T-helper 17 cell (primary cell): ENCODE data around the gene CD69. TPM values are rescaled to one million over a fixed set of nuclear protein-coding genes. Genes with fewer than 3 reads are reported as not detected.

Experiments used
- ATAC-seq: fragments of 150-1000 bp; cut with Tn5 transposase; 2 replicates; pipeline ENCODE4 v1.10.0; 2021; ENCODE audit warnings: mild to moderate bottlenecking, moderate library complexity
- DNase-seq, 3 donors: peaks; one replicate each; pipeline versions ENCODE4 v3.0.0 to v3.0.0-alpha.2; 2020 to 2021
- H3K9me3 ChIP-seq: one replicate; pipeline ENCODE4 v1.7.0; 2013; ENCODE audit warnings: low read length, mild to moderate bottlenecking; ENCODE audit not compliant: control insufficient read depth, poor library complexity, severe bottlenecking
- H3K27ac Mint-ChIP-seq: one replicate; pipeline ENCODE4 v1.8.0; 2022; ENCODE audit warnings: mild to moderate bottlenecking, moderate library complexity, mixed read lengths
- H3K27me3 Mint-ChIP-seq: one replicate; pipeline ENCODE4 v1.8.0; 2022; ENCODE audit warnings: mixed read lengths
- H3K36me3 Mint-ChIP-seq: one replicate; pipeline ENCODE4 v1.8.0; 2022; ENCODE audit warnings: low read depth, mixed read lengths
- H3K4me1 Mint-ChIP-seq: one replicate; pipeline ENCODE4 v1.8.0; 2022; ENCODE audit warnings: mild to moderate bottlenecking, mixed read lengths
- H3K4me3 Mint-ChIP-seq: one replicate; pipeline ENCODE4 v1.8.0; 2022; ENCODE audit warnings: mild to moderate bottlenecking, moderate library complexity, mixed read lengths
- total RNA-seq, 4 donors: library from RNA in 2 of 4; stranded (reverse) in 2 of 4; gene quantifications; one replicate each; pipeline ENCODE4 v1.2.3 and lab custom pipeline; 2022 to 2026

The CD69 gene
- total RNA-seq: 1,000 to 10,000 TPM; 1,001 to 1,104 TPM
- total RNA-seq (lab: John Stamatoyannopoulos, UW): 105 to 1,641 reads per million in 2 donors

GRCh38 chr12:9760699-9761418 is at the start of gene CD69:
TSS of gene CD69 (minus strand) at chr12:9760901. CDS start at chr12:9760820, 81 bp downstream.
- no peaks in the 10 kb centered on the region for H3K27me3 Mint-ChIP-seq
- peak within 1 kb of the TSS; percentile 96 for H3K4me3 Mint-ChIP-seq
- peak within 1 kb of the TSS; percentile 99 for H3K27ac Mint-ChIP-seq
- no peaks in the 10 kb centered on the region for H3K9me3 ChIP-seq
- peaks cover 10% of the 10 kb centered on the region for H3K36me3 Mint-ChIP-seq
- H3K4me1 Mint-ChIP-seq: peaks cover 56% of the 10 kb centered on the region
- ATAC-seq (peak; percentile 63), DNase-seq (peak; percentile 48 to 77 (median 71))

GRCh38 chr12:9809866-9810265 is 49.2 kb upstream of the CD69 start:
- H3K27me3 Mint-ChIP-seq: peaks cover 26% of the 10 kb centered on the region
- DNase-seq: no peak
- no peaks in the 10 kb centered on the region for H3K36me3 Mint-ChIP-seq
- no peaks in the 10 kb centered on the region for H3K9me3 ChIP-seq
- no peak overlapping the region for H3K4me3 Mint-ChIP-seq
- ATAC-seq: no peak
- peaks cover 10% of the 10 kb centered on the region for H3K4me1 Mint-ChIP-seq
- H3K27ac Mint-ChIP-seq: no peak overlapping the region

- Mint-ChIP-seq H3K27ac (no peak overlapping the region), H3K36me3 (peaks cover 2% of the 10 kb centered on the region), H3K4me3 (no peak overlapping the region), H3K4me1 (peaks cover 10% of the 10 kb centered on the region), H3K27me3 (peaks cover 26% of the 10 kb centered on the region)
- ATAC-seq (no peak), DNase-seq (no peak)
- no peaks in the 10 kb centered on the region for H3K9me3 ChIP-seq
Measured at GRCh38 chr12:9809338-9809737, 48.6 kb upstream of the CD69 start.

- peaks cover 26% of the 10 kb centered on the region for H3K27me3 Mint-ChIP-seq
- DNase-seq: no peak
- H3K36me3 Mint-ChIP-seq: peaks cover 2% of the 10 kb centered on the region
Measured at GRCh38 chr12:9808504-9808903, 47.8 kb upstream of the CD69 start.

GRCh38 chr12:9806714-9807113 is 46.0 kb upstream of the CD69 start:
- ATAC-seq (no peak), DNase-seq (no peak)
- Mint-ChIP-seq H3K4me3 (no peak overlapping the region), H3K27ac (no peak overlapping the region), H3K4me1 (peaks cover 6% of the 10 kb centered on the region), H3K36me3 (peaks cover 2% of the 10 kb centered on the region), H3K27me3 (peaks cover 23% of the 10 kb centered on the region)
- H3K9me3 ChIP-seq: no peaks in the 10 kb centered on the region

More at GRCh38 chr12:9808504-9808903, 47.8 kb upstream of the CD69 start:
- no peak overlapping the region for H3K27ac Mint-ChIP-seq
- H3K4me3 Mint-ChIP-seq: no peak overlapping the region
- ATAC-seq: no peak
- no peaks in the 10 kb centered on the region for H3K9me3 ChIP-seq
- H3K4me1 Mint-ChIP-seq: peaks cover 6% of the 10 kb centered on the region

- Mint-ChIP-seq H3K4me1 (peaks cover 4% of the 10 kb centered on the region), H3K4me3 (no peak overlapping the region), H3K27me3 (peaks cover 15% of the 10 kb centered on the region), H3K36me3 (peaks cover 2% of the 10 kb centered on the region), H3K27ac (no peak overlapping the region)
- ATAC-seq (no peak), DNase-seq (no peak)
- no peaks in the 10 kb centered on the region for H3K9me3 ChIP-seq
Measured at GRCh38 chr12:9805883-9806282, 45.2 kb upstream of the CD69 start.

- DNase-seq (no peak), ATAC-seq (no peak)
- Mint-ChIP-seq H3K27ac (no peak overlapping the region), H3K27me3 (peaks cover 5% of the 10 kb centered on the region), H3K4me1 (peaks cover 24% of the 10 kb centered on the region), H3K36me3 (peaks cover 2% of the 10 kb centered on the region), H3K4me3 (no peak overlapping the region)
- no peaks in the 10 kb centered on the region for H3K9me3 ChIP-seq
Measured at GRCh38 chr12:9799961-9800360, 39.3 kb upstream of the CD69 start.

GRCh38 chr12:9797722-9798619 is 37.3 kb upstream of the CD69 start:
- peaks cover 6% of the 10 kb centered on the region for H3K27me3 Mint-ChIP-seq
- ATAC-seq (peak; percentile 90), DNase-seq (peak; percentile 16 to 34 (median 29))
- no peaks in the 10 kb centered on the region for H3K9me3 ChIP-seq
- peaks cover 38% of the 10 kb centered on the region for H3K4me1 Mint-ChIP-seq
- no peaks in the 10 kb centered on the region for H3K36me3 Mint-ChIP-seq
- no peak overlapping the region for H3K4me3 Mint-ChIP-seq
- H3K27ac Mint-ChIP-seq: no peak overlapping the region

GRCh38 chr12:9796971-9797370 is 36.3 kb upstream of the CD69 start:
- DNase-seq (no peak), ATAC-seq (no peak)
- Mint-ChIP-seq H3K4me3 (peak overlapping the region; percentile 69), H3K36me3 (no peaks in the 10 kb centered on the region), H3K27ac (peak overlapping the region; percentile 89), H3K4me1 (peaks cover 39% of the 10 kb centered on the region), H3K27me3 (peaks cover 6% of the 10 kb centered on the region)
- no peaks in the 10 kb centered on the region for H3K9me3 ChIP-seq

- no peaks in the 10 kb centered on the region for H3K9me3 ChIP-seq
- H3K36me3 Mint-ChIP-seq: no peaks in the 10 kb centered on the region
- H3K4me1 Mint-ChIP-seq: peaks cover 44% of the 10 kb centered on the region
- ATAC-seq (peak; percentile 78), DNase-seq (no peak)
- H3K4me3 Mint-ChIP-seq: peak overlapping the region; percentile 69
- H3K27ac Mint-ChIP-seq: peak overlapping the region; percentile 89
- H3K27me3 Mint-ChIP-seq: peaks cover 6% of the 10 kb centered on the region
Measured at GRCh38 chr12:9796346-9796745, 35.6 kb upstream of the CD69 start.

GRCh38 chr12:9795945-9796344 is 35.2 kb upstream of the CD69 start:
- ATAC-seq (no peak), DNase-seq (no peak)
- H3K9me3 ChIP-seq: no peaks in the 10 kb centered on the region
- peak overlapping the region; percentile 89 for H3K27ac Mint-ChIP-seq
- no peaks in the 10 kb centered on the region for H3K36me3 Mint-ChIP-seq
- H3K27me3 Mint-ChIP-seq: peaks cover 6% of the 10 kb centered on the region
- H3K4me3 Mint-ChIP-seq: peak overlapping the region; percentile 69
- H3K4me1 Mint-ChIP-seq: peaks cover 44% of the 10 kb centered on the region

- H3K36me3 Mint-ChIP-seq: no peaks in the 10 kb centered on the region
- no peak for DNase-seq
- no peak for ATAC-seq
- H3K4me3 Mint-ChIP-seq: peak overlapping the region; percentile 70
- peaks cover 6% of the 10 kb centered on the region for H3K27me3 Mint-ChIP-seq
- peaks cover 46% of the 10 kb centered on the region for H3K4me1 Mint-ChIP-seq
- no peaks in the 10 kb centered on the region for H3K9me3 ChIP-seq
- peak overlapping the region; percentile 89 for H3K27ac Mint-ChIP-seq
Measured at GRCh38 chr12:9794484-9795093, 33.9 kb upstream of the CD69 start.
